Mononuclear cell (primary cell): ENCODE data around the gene TANC1. TPM values are rescaled to one million over a fixed set of nuclear protein-coding genes. Genes with fewer than 3 reads are reported as not detected.

Experiments used
- H3K27me3 ChIP-seq: 2 replicates; pipeline ENCODE4 v1.6.0; 2011; ENCODE audit warnings: low read length, control low read depth; ENCODE audit not compliant: insufficient read depth
- H3K4me1 ChIP-seq: 2 replicates; pipeline ENCODE4 v1.5.1; 2011; ENCODE audit warnings: mild to moderate bottlenecking, low read length, control low read depth; ENCODE audit not compliant: insufficient read depth
- H3K4me3 ChIP-seq: 2 replicates; pipeline ENCODE4 v1.5.1; 2011; ENCODE audit warnings: mild to moderate bottlenecking, low read length, moderate library complexity
- H3K9me3 ChIP-seq: 2 replicates; pipeline ENCODE4 v1.5.1; 2011; ENCODE audit warnings: low read depth, mild to moderate bottlenecking, control low read depth, low read length
- total RNA-seq: library from RNA; depleted of rRNA; stranded (reverse); fragments of >200 nt; gene quantifications from one replicate; pipeline ENCODE4 v1.2.3, GENCODE V29; 2012

The TANC1 gene
- total RNA-seq, 1 donor: 0.21 TPM

DNA sequence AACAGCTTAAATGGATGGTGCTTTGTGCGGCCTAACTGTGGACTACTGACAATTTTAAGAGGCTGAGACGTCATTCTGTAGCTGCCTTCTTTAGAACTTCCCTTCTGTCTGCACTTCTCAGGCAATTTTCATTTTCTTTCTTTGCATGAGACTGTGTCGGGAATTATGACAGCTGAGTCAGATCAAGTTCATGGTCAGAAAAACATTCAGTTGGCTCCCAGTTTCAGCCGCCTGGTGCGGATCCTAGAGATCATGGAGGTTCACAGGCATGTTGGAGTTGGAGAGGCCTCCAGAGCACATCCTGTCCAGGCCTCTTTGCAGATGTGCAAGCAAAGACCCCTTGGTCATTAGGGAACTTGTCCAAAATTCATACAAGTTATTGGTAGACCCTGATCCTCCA, 135.0 kb downstream of the TANC1 start:
- no peaks in the 10 kb centered on the region for H3K4me1 ChIP-seq
- H3K9me3 ChIP-seq: no peaks in the 10 kb centered on the region
- H3K4me3 ChIP-seq: no peak overlapping the region
- H3K27me3 ChIP-seq: no peaks in the 10 kb centered on the region

DNA sequence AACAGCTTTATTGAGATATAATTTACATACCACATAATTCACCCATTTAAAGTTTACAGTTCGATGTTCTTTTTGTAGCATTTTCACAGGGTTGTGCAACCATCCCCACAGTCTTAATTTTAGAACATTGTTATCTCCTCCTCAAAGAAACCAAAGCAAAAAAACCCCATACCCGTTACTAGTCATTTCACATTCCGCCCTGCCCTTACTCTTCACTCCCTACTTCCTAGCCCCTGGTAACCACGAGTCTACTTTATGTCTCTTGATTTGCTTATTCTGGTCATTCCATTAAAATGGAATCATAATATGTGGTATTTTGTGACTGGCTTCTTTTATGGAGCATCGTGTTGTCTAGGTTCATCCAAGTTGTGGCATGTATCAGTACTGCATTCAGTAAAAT, 137.7 kb downstream of the TANC1 start:
- Histone ChIP-seq H3K9me3 (no peaks in the 10 kb centered on the region), H3K27me3 (no peaks in the 10 kb centered on the region), H3K4me1 (no peaks in the 10 kb centered on the region), H3K4me3 (no peak overlapping the region)

DNA sequence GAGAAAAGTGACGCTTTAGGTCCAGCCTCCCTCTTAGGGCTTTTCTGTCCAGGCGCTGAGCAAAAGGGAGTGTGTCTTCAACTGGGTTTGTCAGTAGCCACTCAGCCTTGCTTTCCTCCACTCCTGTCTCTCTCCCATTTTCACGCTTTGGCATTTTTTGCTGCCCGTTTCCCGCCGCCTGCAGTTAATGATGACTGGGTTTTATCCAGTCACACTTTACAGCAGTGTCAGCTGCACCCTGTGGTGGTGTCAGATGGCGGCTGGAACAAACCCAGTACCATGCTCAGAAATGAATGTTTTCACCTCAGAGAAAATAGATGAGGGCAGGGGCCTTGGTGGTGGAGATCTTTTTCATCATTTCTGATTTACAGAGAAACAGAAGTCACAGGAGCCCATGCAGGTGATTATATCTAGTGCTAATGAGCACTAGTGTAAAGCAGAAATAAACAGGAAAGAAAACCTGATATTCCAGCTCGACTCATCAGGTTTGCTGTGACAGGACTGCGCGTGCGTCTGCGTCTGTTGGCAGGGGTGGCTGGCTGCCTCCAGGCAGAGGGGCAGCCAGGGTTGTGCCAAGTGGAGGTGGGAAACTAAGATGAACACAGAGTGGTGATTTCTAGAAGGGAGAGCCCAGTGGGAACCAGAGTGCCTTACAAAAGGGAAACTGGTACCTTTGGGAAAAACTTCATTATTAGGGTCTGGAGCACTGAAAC, 139.9 kb downstream of the TANC1 start:
- no peaks in the 10 kb centered on the region for H3K9me3 ChIP-seq
- no peak overlapping the region for H3K4me3 ChIP-seq
- H3K4me1 ChIP-seq: no peaks in the 10 kb centered on the region
- no peaks in the 10 kb centered on the region for H3K27me3 ChIP-seq

DNA sequence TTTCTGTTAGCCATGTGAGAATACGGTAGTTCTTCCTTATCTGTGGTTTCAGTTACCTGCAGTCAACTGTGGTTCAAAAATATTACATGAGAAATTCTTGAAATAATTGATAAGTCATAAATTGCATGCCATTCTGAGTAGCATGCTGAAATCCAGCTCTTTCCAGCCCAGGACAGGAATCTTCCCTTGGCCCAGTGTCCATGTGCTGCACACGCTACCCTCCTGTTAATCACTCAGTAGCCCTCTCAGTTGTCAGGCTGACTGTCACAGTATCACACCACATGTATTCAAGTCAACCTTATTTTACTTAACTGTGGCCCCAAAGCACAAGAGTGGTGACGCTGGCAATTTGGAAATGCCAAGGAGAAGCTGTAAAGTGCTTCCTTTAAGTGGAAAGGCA, 141.1 kb downstream of the TANC1 start:
- H3K9me3 ChIP-seq: no peaks in the 10 kb centered on the region
- H3K27me3 ChIP-seq: no peaks in the 10 kb centered on the region
- no peak overlapping the region for H3K4me3 ChIP-seq

DNA sequence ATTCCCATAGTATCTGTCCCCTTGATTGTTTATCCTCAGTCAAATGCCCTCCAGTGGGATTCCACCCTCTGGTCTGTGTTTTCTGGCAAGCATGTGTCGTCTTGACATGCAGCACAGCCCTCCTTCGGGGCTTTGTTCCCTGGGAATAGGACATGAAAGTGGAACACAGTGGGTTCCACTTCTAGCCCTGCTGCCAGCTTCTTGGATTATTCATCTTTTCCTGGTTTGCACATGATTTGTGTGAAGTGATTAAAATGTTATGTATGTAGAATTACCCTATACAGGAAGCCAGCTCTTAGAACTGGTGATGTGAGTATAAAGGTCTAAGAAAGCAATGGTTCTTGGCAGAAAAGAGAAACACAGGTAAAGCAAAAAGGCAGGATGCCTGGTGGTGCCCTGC, 142.3 kb downstream of the TANC1 start:
- no peaks in the 10 kb centered on the region for H3K27me3 ChIP-seq
- H3K4me3 ChIP-seq: no peak overlapping the region
- H3K9me3 ChIP-seq: no peaks in the 10 kb centered on the region
- H3K4me1 ChIP-seq: no peaks in the 10 kb centered on the region

More for the DNA sequence above, 141.1 kb downstream of the TANC1 start:
- H3K4me1 ChIP-seq: no peaks in the 10 kb centered on the region

DNA sequence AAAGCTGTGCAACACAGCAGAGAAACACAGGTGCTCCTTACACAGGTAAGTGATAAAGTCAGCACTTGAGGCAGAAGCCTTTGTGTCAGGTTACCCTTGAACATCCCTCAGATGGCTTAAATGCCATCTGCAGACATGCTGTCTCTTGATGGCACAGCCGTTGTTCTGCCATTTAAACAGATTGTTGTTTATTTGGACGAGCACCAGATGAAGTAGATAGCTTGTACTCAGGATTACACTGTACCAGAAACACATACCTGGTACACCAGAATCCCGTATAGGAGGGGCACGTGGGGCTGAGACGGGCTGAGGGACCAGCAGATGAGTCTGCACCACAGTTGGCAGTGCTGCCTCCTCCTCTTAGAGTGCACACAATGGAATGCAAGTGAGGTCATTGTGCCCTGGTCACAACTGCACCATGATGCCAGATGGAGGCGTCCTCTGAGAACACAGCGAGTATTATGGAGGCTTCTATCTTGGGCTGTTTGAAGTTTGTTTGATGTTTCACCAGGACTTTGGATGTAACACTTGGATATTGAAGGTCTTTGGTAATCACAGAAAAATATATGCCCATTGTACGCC, 143.0 kb downstream of the TANC1 start:
- Histone ChIP-seq H3K4me3 (no peak overlapping the region), H3K27me3 (no peaks in the 10 kb centered on the region), H3K9me3 (no peaks in the 10 kb centered on the region), H3K4me1 (no peaks in the 10 kb centered on the region)

DNA sequence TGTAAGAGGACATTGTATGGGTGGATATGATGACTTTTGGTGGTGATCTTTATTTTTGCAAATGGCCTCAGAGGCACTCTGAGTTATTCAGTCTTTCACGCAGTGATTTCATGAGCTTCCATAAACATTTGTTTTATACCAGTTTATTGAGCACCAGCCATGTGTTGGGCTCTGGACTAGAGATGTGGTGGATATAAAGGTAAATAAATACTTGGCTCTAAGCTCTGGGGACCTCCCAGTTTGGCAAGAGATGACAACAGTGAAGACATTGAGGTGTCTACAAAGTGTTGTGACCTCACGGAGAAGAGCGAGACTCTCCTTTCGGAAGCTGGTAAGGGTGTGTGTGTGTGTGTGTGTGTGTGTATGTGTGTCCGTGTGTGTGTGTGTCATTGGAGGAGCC, 146.4 kb downstream of the TANC1 start:
- no peaks in the 10 kb centered on the region for H3K9me3 ChIP-seq
- H3K27me3 ChIP-seq: no peaks in the 10 kb centered on the region
- H3K4me3 ChIP-seq: no peak overlapping the region
- H3K4me1 ChIP-seq: no peaks in the 10 kb centered on the region

DNA sequence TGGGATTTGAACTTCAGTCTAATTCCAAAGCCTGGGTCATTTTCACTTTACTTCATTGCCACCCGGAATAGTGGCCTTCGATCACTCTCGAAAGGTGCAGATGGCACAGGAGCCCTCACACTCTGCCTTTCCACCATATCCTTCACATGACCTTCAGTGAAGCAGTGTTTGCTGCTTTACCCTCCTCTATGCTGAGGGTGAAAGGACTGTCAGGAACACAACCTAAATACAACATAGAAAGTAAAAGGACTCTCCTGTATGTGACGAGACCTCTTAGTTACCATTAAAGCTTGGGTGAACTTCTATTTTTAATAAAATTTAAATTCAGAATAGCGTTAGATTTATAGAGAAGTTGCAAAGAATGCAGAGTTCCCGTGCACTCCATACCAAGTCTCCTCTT, 148.5 kb downstream of the TANC1 start:
- H3K27me3 ChIP-seq: no peaks in the 10 kb centered on the region
- H3K4me3 ChIP-seq: no peak overlapping the region
- no peaks in the 10 kb centered on the region for H3K9me3 ChIP-seq
- no peaks in the 10 kb centered on the region for H3K4me1 ChIP-seq

DNA sequence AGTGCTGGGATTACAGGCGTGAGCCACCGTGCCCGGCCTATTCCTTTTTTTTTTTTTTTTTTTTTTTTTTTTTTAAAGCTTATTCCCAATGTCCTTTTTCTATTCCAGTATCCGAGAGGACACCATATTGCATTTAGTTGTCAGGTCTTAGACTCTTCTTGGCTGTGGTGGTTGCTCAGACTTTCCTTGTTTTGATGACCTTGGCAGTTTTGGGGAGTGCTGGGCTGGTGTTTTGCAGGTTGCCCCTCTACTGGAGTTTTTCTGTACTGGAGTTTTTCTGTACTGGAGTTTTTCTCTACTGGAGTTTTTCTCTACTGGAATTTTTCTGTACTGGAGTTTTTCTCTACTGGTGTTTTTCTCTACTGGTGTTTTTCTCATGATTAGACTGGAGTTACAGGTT, 149.2 kb downstream of the TANC1 start:
- no peaks in the 10 kb centered on the region for H3K4me1 ChIP-seq
- no peak overlapping the region for H3K4me3 ChIP-seq

DNA sequence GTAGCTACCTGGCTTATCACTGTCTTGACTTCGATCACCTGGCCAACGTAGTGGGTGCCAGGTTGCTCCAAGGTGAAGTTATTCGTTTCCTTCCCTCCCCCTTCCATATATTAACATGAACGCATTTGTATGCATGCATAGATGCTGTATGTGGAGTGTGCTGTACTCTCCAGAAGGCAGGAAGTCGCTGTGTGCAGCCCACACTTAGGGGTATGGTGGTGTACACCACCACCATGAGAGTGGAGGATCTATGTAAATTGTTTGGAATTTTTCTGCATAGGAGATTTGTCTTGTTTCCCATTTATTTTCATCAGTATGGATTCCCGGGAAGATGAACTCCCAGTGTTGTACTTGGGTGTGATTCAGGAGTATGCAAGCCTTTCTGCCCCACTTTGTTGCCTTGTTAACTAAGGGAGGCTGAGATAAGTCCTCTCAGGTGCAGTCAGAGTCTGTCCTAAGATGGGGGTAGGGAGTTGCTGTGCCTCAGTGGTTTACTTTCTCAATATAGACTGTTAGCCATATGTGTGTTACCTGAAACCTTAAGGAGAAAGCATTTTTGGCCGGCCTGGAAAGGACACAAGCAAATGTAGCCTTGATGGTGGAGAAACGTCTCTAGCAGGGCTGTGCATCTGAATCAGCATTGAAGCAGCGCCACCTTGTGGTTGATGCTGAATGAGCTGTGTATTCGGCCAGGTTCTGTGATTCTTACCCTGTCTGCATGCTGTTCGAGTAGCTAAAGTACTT, 149.8 kb downstream of the TANC1 start:
- Histone ChIP-seq H3K9me3 (no peaks in the 10 kb centered on the region), H3K4me1 (no peaks in the 10 kb centered on the region), H3K4me3 (no peak overlapping the region), H3K27me3 (no peaks in the 10 kb centered on the region)

More for the DNA sequence above, 149.2 kb downstream of the TANC1 start:
- Histone ChIP-seq H3K27me3 (no peaks in the 10 kb centered on the region), H3K9me3 (no peaks in the 10 kb centered on the region)

DNA sequence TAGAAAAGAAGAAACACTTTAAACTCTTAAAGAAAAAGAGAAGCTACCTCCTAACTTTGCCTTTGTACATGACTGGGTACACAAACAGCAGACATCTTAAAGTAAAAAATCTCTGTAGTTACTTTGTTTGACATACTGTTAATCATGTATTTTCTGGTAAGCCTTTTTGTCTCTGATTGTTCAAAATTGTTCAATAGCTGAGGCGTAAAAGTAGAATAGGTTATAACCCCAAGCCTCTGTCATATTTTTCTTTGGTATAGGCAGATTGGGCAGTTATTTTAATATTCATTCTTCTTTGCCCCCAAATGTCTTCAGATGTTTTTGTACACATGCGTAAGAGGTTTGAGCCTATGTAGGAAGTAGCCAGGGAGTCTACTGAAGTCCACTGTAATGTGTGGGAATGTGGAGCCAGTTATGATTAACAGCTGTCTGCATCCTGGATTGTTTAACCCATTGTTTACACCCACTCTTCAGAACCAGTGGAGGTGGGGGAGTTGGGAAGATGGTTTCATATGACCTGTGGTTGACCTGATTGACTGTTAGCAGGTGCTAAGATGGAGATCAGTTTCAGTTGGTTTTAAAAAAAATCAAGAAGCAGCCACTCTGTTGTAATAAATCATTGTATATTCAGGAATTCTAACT, 150.5 kb downstream of the TANC1 start:
- Histone ChIP-seq H3K9me3 (no peaks in the 10 kb centered on the region), H3K27me3 (no peaks in the 10 kb centered on the region), H3K4me3 (no peak overlapping the region), H3K4me1 (peaks cover 3% of the 10 kb centered on the region)

DNA sequence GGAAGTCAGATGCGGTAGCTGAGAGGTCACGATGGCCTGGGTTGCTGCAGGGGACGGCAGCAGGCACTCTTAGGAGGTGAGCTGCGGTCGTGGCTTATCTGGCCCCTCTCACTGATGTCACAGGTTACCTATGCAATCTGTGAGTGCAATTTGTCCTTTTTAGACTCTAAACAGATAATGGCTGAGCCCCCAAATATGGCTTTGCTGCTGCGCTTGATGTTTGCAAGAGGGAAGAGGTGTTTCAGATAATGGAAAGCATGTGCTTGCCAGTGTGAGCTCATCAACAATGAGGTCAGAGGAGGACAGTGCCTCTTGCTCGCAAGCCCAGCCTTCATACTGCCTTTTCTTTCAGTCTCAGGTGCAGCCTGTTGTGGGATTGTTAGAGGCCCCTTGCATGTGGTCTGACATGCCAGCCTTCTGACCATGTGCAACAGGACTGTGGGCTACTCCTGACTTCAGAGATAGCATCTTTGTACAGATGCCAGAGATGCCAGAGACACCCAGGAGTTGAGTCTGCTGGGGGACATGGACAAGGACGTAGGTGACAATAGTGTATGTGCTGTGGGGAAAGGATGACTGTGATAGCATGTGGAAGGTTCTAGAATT, 151.3 kb downstream of the TANC1 start:
- Histone ChIP-seq H3K4me1 (peaks cover 11% of the 10 kb centered on the region), H3K27me3 (no peaks in the 10 kb centered on the region), H3K4me3 (no peak overlapping the region), H3K9me3 (no peaks in the 10 kb centered on the region)

DNA sequence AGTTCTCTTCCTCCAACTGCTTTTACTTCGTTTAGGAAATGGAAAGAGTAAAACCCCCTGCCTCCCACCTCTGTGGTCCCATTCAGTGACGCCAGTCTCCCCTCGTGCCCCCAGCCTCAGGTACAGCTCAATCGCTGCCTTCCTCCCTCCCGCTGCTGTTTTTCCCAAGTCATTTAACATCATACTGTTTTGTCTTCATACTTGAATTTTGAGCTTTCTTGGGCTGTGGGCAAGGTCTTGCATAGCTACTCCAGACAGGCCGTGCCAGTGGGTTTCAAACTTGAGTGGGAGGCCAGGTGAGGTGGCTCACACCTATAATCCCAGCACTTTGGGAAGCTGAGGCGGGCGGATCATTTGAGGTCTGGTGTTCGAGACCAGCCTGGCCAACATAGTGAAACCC, 155.3 kb downstream of the TANC1 start:
- H3K27me3 ChIP-seq: no peaks in the 10 kb centered on the region
- no peak overlapping the region for H3K4me3 ChIP-seq
- H3K9me3 ChIP-seq: no peaks in the 10 kb centered on the region
- peaks cover 17% of the 10 kb centered on the region for H3K4me1 ChIP-seq

DNA sequence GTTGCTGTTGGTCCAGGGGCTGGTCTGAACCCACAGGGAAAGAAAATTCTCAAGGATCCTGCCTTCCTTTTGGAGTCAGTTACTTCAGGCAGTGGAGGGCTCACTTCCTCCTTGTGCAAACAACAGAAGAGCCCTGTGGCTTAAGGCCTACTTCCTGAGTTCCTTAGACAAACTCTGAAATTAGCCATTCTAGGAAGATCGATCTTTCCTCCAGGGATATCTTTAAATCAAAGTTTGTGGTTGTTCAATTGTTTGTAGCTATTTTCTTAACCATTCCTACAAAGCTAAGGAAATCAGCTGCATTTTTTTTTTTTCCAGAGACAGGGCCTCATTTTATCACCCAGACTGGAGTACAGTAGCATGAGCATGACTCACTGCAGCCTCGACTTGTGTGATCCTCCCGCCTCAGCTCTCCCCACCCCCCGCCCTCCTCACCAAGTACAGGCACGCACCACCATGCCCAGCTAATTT, 156.0 kb downstream of the TANC1 start:
- Histone ChIP-seq H3K4me1 (peaks cover 17% of the 10 kb centered on the region), H3K9me3 (no peaks in the 10 kb centered on the region), H3K27me3 (no peaks in the 10 kb centered on the region), H3K4me3 (no peak overlapping the region)
